AML-193 (cell line): ENCODE results near the gene TAMALIN.

Source experiments
- DNase-seq, 2 experiments: peaks; one replicate each; lab custom pipeline; 2025; lab: John Stamatoyannopoulos, UW

The TAMALIN gene

DNA sequence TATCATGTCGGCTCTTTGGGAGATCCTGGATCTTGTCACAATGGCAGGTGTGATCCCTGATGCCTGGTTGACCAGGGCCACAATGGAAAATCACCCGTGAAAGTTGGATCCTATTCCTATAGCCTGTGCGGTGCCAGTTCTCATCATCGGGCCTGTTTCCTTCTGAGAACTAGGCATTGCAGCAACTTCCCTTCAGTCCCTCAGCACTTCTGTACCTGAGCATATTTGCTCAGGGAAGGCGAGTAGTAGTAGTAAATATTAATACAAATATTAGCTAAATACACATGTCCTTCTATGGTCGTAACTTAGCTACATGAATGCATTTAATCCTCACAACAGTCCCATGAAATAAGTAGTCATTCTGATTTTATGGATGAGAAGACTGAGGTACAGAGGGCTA is 22.1 kb upstream of the TAMALIN start:
- DNase-seq: no peak

- no peak for DNase-seq
Measured at GRCh38 chr12:51985154-51985835, 21.5 kb upstream of the TAMALIN start.

GRCh38 chr12:51986834-51987233 is 19.9 kb upstream of the TAMALIN start:
- no peak for DNase-seq

DNA sequence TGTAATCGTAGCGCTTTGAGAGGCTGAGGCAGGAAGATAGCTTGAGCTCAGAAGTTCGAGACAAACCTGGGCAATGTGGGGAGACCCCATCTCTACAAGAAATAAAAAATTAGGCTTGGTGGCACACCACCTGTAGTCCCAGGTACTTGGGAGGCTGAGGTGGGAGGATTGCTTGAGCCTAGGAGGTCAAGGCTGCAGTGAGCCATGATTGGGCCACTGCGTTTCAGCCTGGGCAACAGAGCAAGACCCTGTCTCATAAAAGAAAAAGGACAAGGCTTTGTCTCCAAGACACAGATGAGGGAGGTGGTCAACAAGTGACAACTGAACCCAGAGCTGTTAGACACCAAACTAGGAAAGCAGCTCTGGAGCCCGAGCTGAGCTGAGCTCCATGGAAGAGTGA is 14.5 kb upstream of the TAMALIN start:
- no peak for DNase-seq

GRCh38 chr12:51994539-51994820 is 12.3 kb upstream of the TAMALIN start:
- DNase-seq: no peak

DNA sequence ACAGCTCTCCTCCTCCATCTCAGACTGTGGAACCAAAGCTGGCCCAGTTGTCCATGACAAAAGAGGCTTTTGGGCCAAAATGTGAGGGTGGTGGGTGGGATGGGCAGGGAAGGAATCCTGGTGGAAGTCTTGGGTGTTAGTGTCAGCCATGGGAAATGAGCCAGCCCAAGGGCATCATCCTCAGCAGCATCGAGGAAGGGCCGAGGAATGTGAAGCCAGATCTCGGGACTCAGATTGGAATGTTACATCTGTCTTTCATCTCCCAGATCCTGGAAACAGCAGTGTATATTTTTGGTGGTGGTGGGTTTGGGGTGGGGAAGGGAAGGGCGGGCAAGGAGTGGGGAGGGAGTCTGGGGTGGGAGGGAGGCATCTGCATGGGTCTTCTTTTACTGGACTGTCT is 11.8 kb upstream of the TAMALIN start:
- DNase-seq: no peak

GRCh38 chr12:51997136-51997535 is 9.6 kb upstream of the TAMALIN start:
- DNase-seq: no peak

DNA sequence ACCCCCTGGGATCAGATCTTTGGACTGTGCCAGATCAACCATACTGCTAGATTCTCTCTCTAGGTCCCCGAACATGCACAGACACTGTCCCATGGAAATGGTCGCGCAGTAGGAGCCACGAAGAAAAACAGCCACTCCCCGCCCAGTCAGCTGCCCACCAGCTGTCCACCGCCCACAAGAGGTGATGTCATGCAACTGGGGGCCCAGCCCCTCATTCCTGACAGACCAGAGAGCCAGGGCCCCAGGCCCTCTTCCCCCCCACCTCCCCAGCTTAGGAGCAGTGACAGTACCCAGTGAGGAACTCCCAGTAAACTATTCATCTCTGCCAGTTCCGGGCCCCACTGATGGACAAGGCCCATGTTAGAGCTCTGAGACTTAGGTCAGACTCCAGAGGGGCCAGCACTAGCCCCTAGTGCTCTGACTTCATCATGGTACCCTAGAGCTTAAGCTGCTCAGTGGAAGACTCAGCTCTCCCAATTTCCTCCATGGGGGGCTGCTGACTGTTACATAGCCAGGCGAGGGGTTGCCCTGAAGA is 3.7 kb upstream of the TAMALIN start:
- DNase-seq: no peak

GRCh38 chr12:52003591-52003990 is 3.2 kb upstream of the TAMALIN start:
- no peak for DNase-seq

GRCh38 chr12:52004042-52004648 is 2.6 kb upstream of the TAMALIN start:
- DNase-seq: no peak

- DNase-seq: no peak
Measured at GRCh38 chr12:52005218-52005902, 1.4 kb upstream of the TAMALIN start.

GRCh38 chr12:52005903-52006703 is 643 bp upstream of the TAMALIN start:
- DNase-seq: peak; percentile 47 to 55

DNA sequence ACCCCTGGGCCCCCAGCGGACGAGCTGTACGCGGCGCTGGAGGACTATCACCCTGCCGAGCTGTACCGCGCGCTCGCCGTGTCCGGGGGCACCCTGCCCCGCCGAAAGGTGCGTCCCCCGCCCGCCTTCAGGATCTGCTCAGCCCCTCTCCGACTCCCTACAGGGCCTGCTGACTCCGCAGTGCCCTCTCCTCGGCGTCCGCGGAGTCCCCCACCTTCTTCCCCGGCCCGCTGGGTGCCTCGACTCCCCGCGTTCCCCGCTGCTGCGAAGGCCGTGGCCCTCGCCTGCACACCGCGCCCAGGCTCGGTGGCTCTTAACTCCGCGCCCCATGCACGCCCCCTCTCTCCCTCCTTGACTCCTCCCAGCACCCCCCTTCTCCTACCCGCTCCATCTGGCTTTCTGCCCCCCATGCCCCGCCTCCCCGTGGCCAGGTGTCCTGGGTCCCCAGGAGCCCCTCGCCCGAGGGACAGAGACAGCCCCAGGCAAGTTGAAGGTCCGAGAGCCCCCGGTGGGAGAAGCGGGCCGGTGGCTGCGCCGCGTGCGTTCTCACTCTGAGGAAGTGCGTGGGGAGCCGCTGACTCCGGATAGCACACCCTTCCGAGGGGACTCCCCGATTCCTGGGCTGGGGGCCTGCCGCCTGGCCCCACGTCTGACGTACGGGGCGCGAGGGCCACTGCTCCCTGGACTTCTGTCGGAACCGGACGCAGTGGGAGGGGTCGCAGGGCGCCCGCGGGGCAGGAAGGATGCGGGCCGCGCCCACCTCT is 594 bp downstream of the TAMALIN start:
- DNase-seq: no peak

DNA sequence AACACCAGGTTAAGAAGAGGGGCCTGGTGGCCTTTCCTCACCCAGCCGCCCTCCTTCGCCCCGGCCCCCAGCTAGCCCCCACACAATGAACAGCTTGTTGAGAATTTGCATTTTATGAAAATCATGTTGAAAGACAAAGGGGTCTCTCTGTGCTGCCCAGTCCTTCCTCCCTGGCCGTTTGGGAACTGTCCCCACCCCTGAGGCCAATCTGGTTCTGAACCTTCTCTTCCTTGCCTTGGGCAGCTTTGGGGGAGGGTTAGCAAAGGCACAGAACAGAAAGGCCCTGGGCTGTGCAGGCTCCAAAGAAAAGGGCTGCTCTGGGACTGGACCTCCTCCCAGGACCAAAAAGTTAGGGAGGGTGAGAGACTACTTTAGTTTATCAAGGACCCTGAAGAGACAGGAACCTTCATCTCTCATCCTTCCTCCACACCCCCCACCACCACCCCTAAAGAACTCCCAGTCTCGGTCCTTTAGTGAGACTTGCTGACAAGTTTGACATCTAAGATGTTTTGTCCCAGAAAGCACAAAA is 1.3 kb downstream of the TAMALIN start:
- DNase-seq: no peak

- DNase-seq: no peak
Measured at GRCh38 chr12:52009081-52009751, 2.5 kb downstream of the TAMALIN start.

- DNase-seq: no peak
Measured at GRCh38 chr12:52010152-52010622, 3.4 kb downstream of the TAMALIN start.

DNA sequence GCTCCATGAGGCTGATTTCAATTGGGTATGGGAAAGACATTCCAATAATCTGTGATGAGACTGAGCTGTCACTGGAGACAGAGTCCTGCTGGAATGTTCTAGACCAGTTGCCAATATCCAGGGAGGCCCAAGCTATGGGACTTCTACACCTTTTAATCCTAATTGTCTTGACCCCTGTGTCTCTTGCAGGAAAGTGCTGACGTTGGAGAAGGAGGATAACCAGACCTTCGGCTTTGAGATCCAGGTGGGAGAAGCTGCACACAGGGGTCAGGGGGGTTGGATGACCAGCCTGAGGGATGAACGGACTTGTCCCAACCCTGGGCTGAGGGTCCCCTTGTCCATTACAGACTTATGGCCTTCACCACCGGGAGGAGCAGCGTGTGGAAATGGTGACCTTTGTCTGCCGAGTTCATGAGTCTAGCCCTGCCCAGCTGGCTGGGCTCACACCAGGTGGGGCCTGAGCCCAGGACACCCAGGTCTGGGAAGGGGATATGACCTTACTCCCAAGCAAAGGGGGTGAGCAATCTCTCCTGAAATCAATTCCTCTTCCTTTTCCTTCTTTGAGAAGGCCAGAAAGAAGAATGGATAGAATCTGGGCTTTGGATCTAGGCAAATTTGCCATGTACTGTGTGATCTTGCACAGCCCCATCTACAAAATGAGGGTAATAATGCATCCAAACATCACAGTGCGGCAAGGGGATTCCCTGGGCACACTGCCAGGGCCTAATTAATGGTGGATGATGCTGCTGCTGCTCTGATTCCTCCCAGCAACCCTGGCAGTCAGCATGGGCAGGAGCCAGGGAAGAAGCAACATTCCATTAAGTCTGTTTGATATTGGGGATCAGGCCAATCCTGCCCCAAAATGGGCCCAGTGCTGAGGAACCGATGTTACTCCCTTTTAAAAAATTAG is 4.2 kb downstream of the TAMALIN start:
- no peak for DNase-seq

DNA sequence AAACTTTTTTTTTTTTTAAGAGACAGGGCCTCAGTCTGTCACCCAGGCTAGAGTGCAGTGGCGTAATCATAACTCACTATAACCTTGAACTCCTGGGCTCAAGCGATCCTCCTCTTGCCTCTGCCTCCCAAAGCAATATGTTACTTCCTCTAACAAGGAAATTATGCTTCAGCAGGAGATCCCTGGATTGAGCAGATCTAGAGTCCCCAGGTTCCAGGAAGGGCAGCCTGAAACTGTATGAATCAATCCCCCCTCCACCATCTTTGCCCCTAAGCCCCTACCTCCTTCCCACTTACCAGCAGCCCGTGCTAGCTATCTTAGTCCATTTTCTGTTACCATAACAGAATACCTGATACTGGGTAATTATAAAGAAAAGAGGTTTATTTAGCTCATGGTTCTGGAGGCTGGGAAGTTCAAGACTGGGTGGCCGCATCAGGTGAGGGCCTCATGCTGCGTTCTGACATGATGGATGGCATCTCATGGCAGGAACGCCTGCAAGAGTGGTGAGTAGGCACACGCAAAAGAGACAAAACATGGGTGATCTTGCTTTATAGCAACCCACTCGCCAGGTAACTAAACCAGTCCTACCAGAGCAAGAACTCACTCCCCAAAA is 5.0 kb downstream of the TAMALIN start:
- DNase-seq: no peak

- DNase-seq: no peak
Measured at GRCh38 chr12:52013626-52014310, 7.0 kb downstream of the TAMALIN start.
